IMR-90 (cell line): ENCODE data around the gene MSL3B.

Source experiments
- ATAC-seq: fragments of 200-7000 bp; cut with Tn5 transposase; 2 replicates; pipeline ENCODE4 v1.9.1; 2020; ENCODE audit warnings: low read depth, mild to moderate bottlenecking, moderate library complexity
- BruUV-seq: library from RNA; stranded (reverse); fragments of 400-500 nt; replicated peaks from 2 replicates; lab custom pipeline; 2021; lab: Mats Ljungman, UMichigan
- CTCF ChIA-PET: fragments of 300-600 bp; formaldehyde crosslinking; extraction: SDS; loops from one replicate; lab custom pipeline; 2021; ENCODE audit warnings: antibody characterized with exemption; lab: Yijun Ruan, JAX
- POLR2A ChIA-PET: fragments of 300-600 bp; sonication (Branson Sonifier 250); formaldehyde crosslinking; loops from one replicate; lab custom pipeline; 2022; ENCODE audit warnings: antibody characterized with exemption; ENCODE audit not compliant: unreplicated experiment; lab: Charles Lee
- DNase-seq: peaks from one replicate; pipeline ENCODE4 v3.0.0; 2013
- H2AFZ ChIP-seq: replicated peaks from 2 replicates; pipeline ENCODE3; 2013; ENCODE audit warnings: low read length, mild to moderate bottlenecking; ENCODE audit not compliant: poor library complexity
- H2AK5ac ChIP-seq: 2 replicates; pipeline ENCODE4 v1.6.1; 2013; ENCODE audit warnings: low read depth, low read length, inconsistent platforms
- H2AK9ac ChIP-seq: replicated peaks from 2 replicates; pipeline ENCODE3; 2013; ENCODE audit warnings: mild to moderate bottlenecking, low read depth, low read length, moderate library complexity; ENCODE audit not compliant: poor library complexity
- H2BK120ac ChIP-seq: 2 replicates; pipeline ENCODE4 v1.6.1; 2013; ENCODE audit warnings: low read depth, low read length, inconsistent platforms
- H2BK15ac ChIP-seq: 3 replicates; pipeline ENCODE4 v1.6.1; 2013; ENCODE audit warnings: low read depth, low read length, inconsistent platforms
- H2BK20ac ChIP-seq: 2 replicates; pipeline ENCODE4 v1.6.1; 2013; ENCODE audit warnings: low read depth, mild to moderate bottlenecking, inconsistent platforms, low read length, moderate library complexity
- H2BK5ac ChIP-seq: 2 replicates; pipeline ENCODE4 v1.6.1; 2013; ENCODE audit warnings: mild to moderate bottlenecking, low read depth, low read length, inconsistent platforms; ENCODE audit not compliant: poor library complexity, severe bottlenecking
- H3K14ac ChIP-seq: replicated peaks from 2 replicates; pipeline ENCODE4 v1.6.1; 2013; ENCODE audit warnings: low read depth, low read length, inconsistent platforms
- H3K18ac ChIP-seq: 2 replicates; pipeline ENCODE4 v1.6.1; 2013; ENCODE audit warnings: low read depth, low read length, control low read depth
- H3K23ac ChIP-seq: 2 replicates; pipeline ENCODE4 v1.6.1; 2013; ENCODE audit warnings: low read depth, low read length, inconsistent platforms
- H3K27ac ChIP-seq: 2 replicates; pipeline ENCODE4 v1.5.1; 2013; ENCODE audit warnings: mild to moderate bottlenecking, control low read depth, low read length; ENCODE audit not compliant: insufficient read depth
- H3K27me3 ChIP-seq: 2 replicates; pipeline ENCODE4 v1.6.1; 2013; ENCODE audit warnings: low read length; ENCODE audit not compliant: control insufficient read depth, insufficient read depth
- H3K36me3 ChIP-seq: 2 replicates; pipeline ENCODE4 v1.6.1; 2013; ENCODE audit warnings: low read length, mixed read lengths; ENCODE audit not compliant: control insufficient read depth, insufficient read depth
- H3K4ac ChIP-seq: 2 replicates; pipeline ENCODE4 v1.6.1; 2013; ENCODE audit warnings: low read depth, low read length, inconsistent platforms
- H3K4me1 ChIP-seq: 2 replicates; pipeline ENCODE4 v1.6.1; 2013; ENCODE audit warnings: low read length, mixed read lengths; ENCODE audit not compliant: control insufficient read depth, insufficient read depth
- H3K4me2 ChIP-seq: 2 replicates; pipeline ENCODE4 v1.6.1; 2013; ENCODE audit warnings: low read depth, mild to moderate bottlenecking, control low read depth, low read length, moderate library complexity
- H3K4me3 ChIP-seq: 2 replicates; pipeline ENCODE4 v1.5.1; 2013; ENCODE audit warnings: low read depth, mild to moderate bottlenecking, control low read depth, low read length, moderate library complexity; ENCODE audit not compliant: insufficient read depth
- H3K56ac ChIP-seq: 2 replicates; pipeline ENCODE4 v1.6.1; 2013; ENCODE audit warnings: low read length, inconsistent platforms; ENCODE audit not compliant: insufficient read depth; ENCODE audit errors: extremely low read depth
- H3K79me1 ChIP-seq, 2 experiments: 2 replicates each; pipeline ENCODE4 v1.6.1; 2013; ENCODE audit warnings: low read length in 2 of 2, inconsistent platforms in 1 of 2, low read depth in 1 of 2
- H3K9ac ChIP-seq: 2 replicates; pipeline ENCODE4 v1.6.1; 2013; ENCODE audit warnings: low read depth, low read length, control low read depth
- H3K9me1 ChIP-seq: 2 replicates; pipeline ENCODE4 v1.6.1; 2013; ENCODE audit warnings: low read length, inconsistent platforms; ENCODE audit not compliant: insufficient read depth
- H3K9me3 ChIP-seq: 2 replicates; pipeline ENCODE4 v1.6.1; 2013; ENCODE audit warnings: low read length; ENCODE audit not compliant: control insufficient read depth, insufficient read depth
- H4K20me1 ChIP-seq: 2 replicates; pipeline ENCODE4 v1.6.1; 2013; ENCODE audit warnings: low read length, inconsistent platforms; ENCODE audit not compliant: insufficient read depth
- H4K5ac ChIP-seq: 2 replicates; pipeline ENCODE4 v1.6.1; 2013; ENCODE audit warnings: mild to moderate bottlenecking, low read depth, low read length, control low read depth
- H4K8ac ChIP-seq, 2 experiments: 2 replicates each; pipeline ENCODE4 v1.6.1; 2013; ENCODE audit warnings: low read depth in 2 of 2, low read length in 2 of 2, control low read depth in 1 of 2, inconsistent platforms in 1 of 2
- H4K91ac ChIP-seq: 2 replicates; pipeline ENCODE4 v1.6.1; 2013; ENCODE audit warnings: low read depth, low read length, inconsistent platforms; ENCODE audit not compliant: insufficient read depth
- BHLHE40 ChIP-seq: fragments of 150-350 bp; IDR thresholded peaks from 2 replicates; pipeline ENCODE4 v1.6.1; 2016; ENCODE audit warnings: mild to moderate bottlenecking, low read depth, low read length
- CEBPB ChIP-seq: IDR thresholded peaks from 2 replicates; pipeline ENCODE4 v1.6.1; 2012; ENCODE audit warnings: low read depth, low read length, improper control_type of control experiment
- CHD1 ChIP-seq: IDR thresholded peaks from 2 replicates; pipeline ENCODE4 v1.6.1; 2012; ENCODE audit warnings: low read depth, low read length, improper control_type of control experiment
- ELK1 ChIP-seq: fragments of 150-350 bp; IDR thresholded peaks from 2 replicates; pipeline ENCODE4 v1.6.1; 2016; ENCODE audit warnings: low read depth, mild to moderate bottlenecking, low read length, moderate library complexity, borderline replicate concordance
- FOS ChIP-seq: fragments of 150-350 bp; IDR thresholded peaks from 2 replicates; pipeline ENCODE4 v1.6.1; 2016; ENCODE audit warnings: low read depth, low read length
- MAFK ChIP-seq: IDR thresholded peaks from 2 replicates; pipeline ENCODE4 v1.6.1; 2012; ENCODE audit warnings: low read depth, low read length, improper control_type of control experiment
- MXI1 ChIP-seq: IDR thresholded peaks from 2 replicates; pipeline ENCODE4 v1.6.1; 2012; ENCODE audit warnings: low read depth, mild to moderate bottlenecking, low read length, moderate library complexity, borderline replicate concordance
- NFE2L2 ChIP-seq: fragments of 150-350 bp; IDR thresholded peaks from 2 replicates; pipeline ENCODE4 v1.6.1; 2016; ENCODE audit warnings: low read depth, mild to moderate bottlenecking, low read length
- POLR2A ChIP-seq: IDR thresholded peaks from 2 replicates; pipeline ENCODE4 v1.6.1; 2012; ENCODE audit warnings: mild to moderate bottlenecking, low read depth, low read length
- RCOR1 ChIP-seq: IDR thresholded peaks from 2 replicates; pipeline ENCODE4 v1.6.1; 2012; ENCODE audit warnings: mild to moderate bottlenecking, low read length, improper control_type of control experiment; ENCODE audit not compliant: insufficient replicate concordance
- RFX5 ChIP-seq: IDR thresholded peaks from 2 replicates; pipeline ENCODE4 v1.8.0; 2012; ENCODE audit warnings: low read depth, mild to moderate bottlenecking, low read length, moderate library complexity
- SMC3 ChIP-seq: fragments of 150-350 bp; IDR thresholded peaks from 2 replicates; pipeline ENCODE4 v1.6.1; 2016; ENCODE audit warnings: low read depth, mild to moderate bottlenecking, antibody characterized with exemption, low read length, moderate library complexity
- WGBS, 2 experiments: methylation state at CpG; one replicate each; pipeline versions ENCODE4 v1.1.5 to v1.1.7; 2013; ENCODE audit warnings: missing lambda C conversion rate in 2 of 2; ENCODE audit not compliant: insufficient read length in 1 of 2; ENCODE audit errors: extremely low coverage in 2 of 2; 5-methylcytosine and 5-hydroxymethylcytosine counted together
- dilution Hi-C: fragments of 300-500 bp; cut with HindIII; formaldehyde crosslinking; loops from one replicate; pipeline ENCODE4 v1.14.3; 2018; ENCODE audit warnings: low sequenced_read_pairs; ENCODE audit not compliant: unreplicated experiment
- in situ Hi-C: fragments of 300-500 bp; cut with MboI; formaldehyde crosslinking; loops from 3 replicates; pipeline ENCODE4 v1.14.3; 2019; ENCODE audit warnings: low sequenced_read_pairs, inconsistent platforms, mixed read lengths
- intact Hi-C: fragments of 100-400 bp; cut with micrococcal nuclease; formaldehyde crosslinking; loops from 2 replicates; pipeline ENCODE4 v1.10.0; 2022

Gene MSL3B

GRCh38 chr2:233841183-233841582 is 27.0 kb downstream of the MSL3B start:
- no peak overlapping the region for H3K27ac ChIP-seq
- peaks cover 7% of the 10 kb centered on the region for H3K9me1 ChIP-seq
- H3K4me2 ChIP-seq, result no peak overlapping the region
- intact Hi-C loops, result no loop called here
- H2BK15ac ChIP-seq, result no peak overlapping the region
- H3K18ac ChIP-seq, result no peak overlapping the region
- H2BK20ac ChIP-seq, result no peak overlapping the region
- H4K20me1 ChIP-seq, result peaks cover 29% of the 10 kb centered on the region
- H2AK5ac ChIP-seq, result no peak overlapping the region
- H3K27me3 ChIP-seq, result no peaks in the 10 kb centered on the region
- DNase-seq, result no peak
- H2AFZ ChIP-seq, result no peak overlapping the region
- POLR2A ChIA-PET, result no interaction called here
- CTCF ChIA-PET, result no interaction called here
- H4K8ac ChIP-seq, result no peak overlapping the region
- no peak overlapping the region for H4K5ac ChIP-seq
- dilution Hi-C loops, result no loop called here
- in situ Hi-C loops, result loop anchor here (25.0 kb wide), 1 partner anchor 379 kb away; no protein-coding TSS in a partner anchor
- H3K9ac ChIP-seq, result no peak overlapping the region
- H3K56ac ChIP-seq, result no peak overlapping the region
- peaks cover 22% of the 10 kb centered on the region for H3K36me3 ChIP-seq
- no TSS peak for BruUV-seq
- TF ChIP-seq CHD1 (no peak), MXI1 (no peak), POLR2A (no peak), CEBPB (no peak), RCOR1 (no peak), RFX5 (no peak), ELK1 (no peak), FOS (no peak), BHLHE40 (no peak), SMC3 (no peak), NFE2L2 (no peak), MAFK (no peak)
- peaks cover 2% of the 10 kb centered on the region; the same call in 1 of the 2 replicates for H3K4me1 ChIP-seq
- H2BK5ac ChIP-seq, result no peak overlapping the region
- no peak overlapping the region for H2BK120ac ChIP-seq
- ATAC-seq, result no peak
- no peaks in the 10 kb centered on the region for H3K9me3 ChIP-seq
- peaks cover 44 to 60% of the 10 kb centered on the region in 2 experiments for H3K79me1 ChIP-seq
- no peak overlapping the region for H4K91ac ChIP-seq
- H2AK9ac ChIP-seq, result no peak overlapping the region
- H3K4me3 ChIP-seq, result no peak overlapping the region
- no peak overlapping the region for H3K23ac ChIP-seq
- no peak overlapping the region for H3K14ac ChIP-seq
- WGBS, 2 experiments, result 100% methylated on average over 3 of the region's 11 CpGs; no CpG with 5 or more reads in 1 of the 2 experiments
- no peak overlapping the region for H3K4ac ChIP-seq
